Adipocyte (in vitro differentiated cells): Measurements from ENCODE around the gene NEDD4.

ENCODE experiments used
- DNase-seq: peaks from one replicate; pipeline ENCODE4 v3.0.0-alpha.2; 2015; ENCODE audit warnings: low read depth
- H3K27me3 ChIP-seq: replicated peaks from 2 replicates; pipeline ENCODE4 v1.7.0; 2013; ENCODE audit warnings: mild to moderate bottlenecking, low read length, moderate library complexity; ENCODE audit not compliant: control insufficient read depth, insufficient read depth
- H3K36me3 ChIP-seq: 2 replicates; pipeline ENCODE4 v1.7.0; 2013; ENCODE audit warnings: low read length, mild to moderate bottlenecking, moderate library complexity; ENCODE audit not compliant: control insufficient read depth, insufficient read depth, severe bottlenecking
- H3K4me1 ChIP-seq: 2 replicates; pipeline ENCODE4 v1.7.0; 2013; ENCODE audit warnings: mild to moderate bottlenecking, low read length, moderate library complexity; ENCODE audit not compliant: control insufficient read depth, insufficient read depth
- H3K4me3 ChIP-seq: 2 replicates; pipeline ENCODE4 v1.7.0; 2013; ENCODE audit warnings: mild to moderate bottlenecking, low read length, moderate library complexity
- H3K9ac ChIP-seq: 2 replicates; pipeline ENCODE4 v1.7.0; 2013; ENCODE audit warnings: mild to moderate bottlenecking, low read length, moderate library complexity
- H3K9me3 ChIP-seq: 2 replicates; pipeline ENCODE4 v1.7.0; 2013; ENCODE audit warnings: mild to moderate bottlenecking, low read length, moderate library complexity; ENCODE audit not compliant: control insufficient read depth

Gene NEDD4

DNA sequence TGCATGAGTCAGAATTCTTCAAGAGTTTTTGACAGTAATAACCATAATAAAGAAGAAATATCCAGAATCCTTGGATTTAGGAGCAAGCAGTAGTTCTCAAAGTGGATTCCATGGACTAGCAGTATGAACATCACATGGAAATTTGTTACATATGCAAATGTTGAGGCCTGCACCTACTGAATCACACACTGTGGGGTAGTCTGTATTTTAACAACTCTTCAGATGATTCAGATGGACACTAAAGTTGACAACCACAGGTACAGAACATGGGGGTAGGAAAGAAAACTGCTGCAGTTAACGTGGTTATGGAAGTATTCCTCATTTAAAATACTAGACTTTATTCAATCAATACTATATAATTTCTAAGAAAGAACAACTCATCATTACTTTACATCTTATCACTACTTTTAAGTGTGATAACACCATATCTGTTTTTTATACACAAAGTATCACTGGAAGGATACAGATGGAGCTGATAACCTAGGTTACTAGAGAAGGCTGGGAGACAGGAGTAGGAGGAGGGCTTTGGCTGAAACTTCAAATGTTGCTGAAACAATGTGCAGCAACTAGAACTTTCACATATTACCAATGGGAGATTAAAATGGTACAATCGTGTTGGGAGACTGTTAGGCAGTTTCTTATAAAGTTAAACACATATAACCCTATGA is 11.7 kb downstream of the NEDD4 start:
- Histone ChIP-seq H3K27me3 (no peaks in the 10 kb centered on the region), H3K4me1 (no peaks in the 10 kb centered on the region), H3K9ac (no peak overlapping the region), H3K36me3 (no peaks in the 10 kb centered on the region), H3K9me3 (no peaks in the 10 kb centered on the region), H3K4me3 (no peak overlapping the region)
- no peak for DNase-seq

DNA sequence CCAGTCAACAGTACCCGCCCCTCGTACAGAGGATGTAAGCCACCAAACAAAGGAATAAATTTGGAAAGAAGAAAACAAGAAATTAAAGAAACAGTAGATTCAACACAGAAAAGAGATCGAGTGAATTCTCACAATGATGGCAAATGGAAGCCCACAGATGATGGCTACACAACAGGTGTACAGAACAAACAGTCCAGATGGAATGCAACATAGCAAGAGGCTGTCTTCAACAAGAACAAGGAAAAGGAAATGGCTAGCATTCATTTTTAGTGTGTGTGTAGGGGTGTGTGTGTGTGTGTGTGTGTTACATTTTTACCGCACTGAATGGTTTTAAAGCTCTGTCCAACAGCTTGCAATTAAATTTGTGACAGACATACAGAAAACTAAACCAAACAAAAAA is 12.9 kb downstream of the NEDD4 start:
- no peaks in the 10 kb centered on the region for H3K36me3 ChIP-seq
- no peak overlapping the region for H3K4me3 ChIP-seq
- DNase-seq, result no peak
- H3K4me1 ChIP-seq, result no peaks in the 10 kb centered on the region
- H3K27me3 ChIP-seq, result no peaks in the 10 kb centered on the region
- H3K9ac ChIP-seq, result no peak overlapping the region
- no peaks in the 10 kb centered on the region for H3K9me3 ChIP-seq

DNA sequence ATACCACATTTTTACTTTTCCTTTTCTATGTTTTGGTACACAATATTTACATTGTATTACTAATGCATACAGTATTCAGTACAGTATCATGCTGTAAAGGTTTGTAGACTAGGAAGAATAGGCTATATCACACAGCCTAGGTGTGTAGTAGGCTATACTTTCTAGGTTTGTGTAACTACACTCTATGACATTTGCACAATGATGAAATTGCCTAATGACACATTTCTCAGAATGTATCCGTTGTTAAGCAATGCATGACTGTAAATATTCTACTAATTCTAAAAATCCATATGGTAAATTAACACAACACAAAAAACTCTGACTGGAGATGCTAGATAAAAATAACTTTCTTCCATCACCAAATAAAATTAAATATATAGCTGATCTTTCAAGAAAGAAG is 16.2 kb downstream of the NEDD4 start:
- H3K4me1 ChIP-seq, result no peaks in the 10 kb centered on the region
- no peak overlapping the region for H3K4me3 ChIP-seq
- no peaks in the 10 kb centered on the region for H3K9me3 ChIP-seq
- peak; percentile 11 for DNase-seq
- no peak overlapping the region for H3K9ac ChIP-seq
- no peaks in the 10 kb centered on the region for H3K27me3 ChIP-seq
- H3K36me3 ChIP-seq, result no peaks in the 10 kb centered on the region

DNA sequence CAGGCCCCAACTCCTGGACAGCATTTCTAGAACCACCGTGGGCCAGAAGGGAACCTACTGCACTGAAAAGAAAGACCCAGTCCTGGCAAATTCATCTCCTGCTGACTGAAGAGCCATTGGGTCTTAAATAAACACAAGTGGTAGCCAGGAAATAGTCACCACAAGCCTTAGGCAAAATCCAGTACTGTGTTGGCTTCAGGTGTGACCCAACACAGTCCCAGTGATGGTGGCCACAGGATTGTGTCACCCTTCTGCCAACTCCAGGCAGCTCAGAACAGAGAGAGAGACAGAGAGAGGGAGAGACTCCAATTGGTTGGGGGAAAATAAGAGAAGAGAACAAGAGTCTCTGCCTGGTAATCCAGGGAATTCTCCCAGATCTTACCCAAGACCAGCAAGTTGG is 23.1 kb downstream of the NEDD4 start:
- peaks cover under 1% of the 10 kb centered on the region for H3K36me3 ChIP-seq
- DNase-seq, result no peak
- no peaks in the 10 kb centered on the region for H3K27me3 ChIP-seq
- no peaks in the 10 kb centered on the region for H3K4me1 ChIP-seq
- no peak overlapping the region for H3K9ac ChIP-seq
- no peaks in the 10 kb centered on the region for H3K9me3 ChIP-seq
- H3K4me3 ChIP-seq, result no peak overlapping the region

DNA sequence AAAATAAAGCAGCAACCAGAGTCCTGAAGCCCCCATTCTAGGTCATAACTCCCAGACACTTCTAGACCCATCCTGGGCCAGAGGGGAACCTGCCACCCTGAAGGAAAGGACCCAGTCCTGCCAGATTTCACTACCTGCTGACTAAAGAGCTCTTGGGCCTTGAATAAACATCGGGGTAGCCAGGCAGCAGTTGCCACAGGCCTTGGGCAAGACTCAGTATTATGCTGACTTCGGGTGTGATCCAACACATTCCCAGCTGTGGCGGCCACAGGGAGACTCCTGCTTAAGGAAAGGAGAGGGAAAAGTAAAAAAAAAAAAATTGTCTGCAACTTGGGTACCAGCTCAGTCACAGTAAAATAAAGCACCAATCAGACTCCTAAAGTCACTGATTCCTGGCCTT is 23.8 kb downstream of the NEDD4 start:
- H3K9ac ChIP-seq, result no peak overlapping the region
- DNase-seq, result no peak

DNA sequence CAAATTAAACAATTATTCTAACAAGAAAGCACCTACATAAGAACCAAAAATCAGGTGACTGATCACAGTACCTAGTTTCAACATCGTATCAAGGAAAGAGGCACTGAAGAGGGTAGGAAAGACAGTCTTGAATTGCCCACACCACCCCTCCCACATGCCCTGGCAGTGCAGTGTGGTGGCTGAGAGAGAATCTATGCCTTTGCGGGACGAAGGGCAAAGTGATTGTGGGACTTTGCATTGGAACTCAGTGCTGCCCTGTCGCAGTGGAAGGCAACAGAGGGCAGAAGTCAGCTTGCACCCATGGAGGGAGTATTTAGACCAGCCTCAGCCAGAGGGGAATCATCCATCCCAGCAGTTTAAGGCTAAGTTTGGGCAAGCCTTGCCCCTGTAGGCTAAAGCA is 24.5 kb downstream of the NEDD4 start:
- H3K9me3 ChIP-seq, result no peaks in the 10 kb centered on the region
- no peak overlapping the region for H3K9ac ChIP-seq
- H3K27me3 ChIP-seq, result no peaks in the 10 kb centered on the region
- no peaks in the 10 kb centered on the region for H3K4me1 ChIP-seq
- no peak for DNase-seq
- H3K36me3 ChIP-seq, result peaks cover 9% of the 10 kb centered on the region
- H3K4me3 ChIP-seq, result no peak overlapping the region

More for the DNA sequence above, 23.8 kb downstream of the NEDD4 start:
- Histone ChIP-seq H3K9me3 (no peaks in the 10 kb centered on the region), H3K36me3 (peaks cover 7% of the 10 kb centered on the region), H3K27me3 (no peaks in the 10 kb centered on the region), H3K4me3 (no peak overlapping the region), H3K4me1 (no peaks in the 10 kb centered on the region)

DNA sequence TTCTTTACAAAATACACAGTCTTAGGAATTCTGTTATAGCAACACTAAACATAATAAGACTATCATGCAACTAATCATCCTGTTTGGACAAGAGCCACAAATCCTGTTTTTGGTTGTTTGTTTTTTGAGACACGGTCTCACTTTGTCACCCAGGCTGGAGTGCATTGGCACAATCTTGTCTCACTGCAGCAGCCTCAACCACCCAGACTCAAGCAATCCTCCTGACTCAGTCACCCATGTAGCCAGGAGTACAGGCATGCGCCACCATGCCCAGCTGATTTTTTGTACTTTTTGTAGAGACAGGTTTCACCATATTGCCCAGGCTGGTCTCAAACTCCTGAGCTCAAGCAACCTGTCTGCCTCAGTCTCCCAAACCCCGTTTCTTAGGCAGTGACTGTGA is 28.3 kb downstream of the NEDD4 start:
- Histone ChIP-seq H3K9me3 (no peaks in the 10 kb centered on the region), H3K27me3 (no peaks in the 10 kb centered on the region), H3K9ac (no peak overlapping the region), H3K4me3 (no peak overlapping the region), H3K4me1 (no peaks in the 10 kb centered on the region), H3K36me3 (peaks cover 9% of the 10 kb centered on the region)
- no peak for DNase-seq

DNA sequence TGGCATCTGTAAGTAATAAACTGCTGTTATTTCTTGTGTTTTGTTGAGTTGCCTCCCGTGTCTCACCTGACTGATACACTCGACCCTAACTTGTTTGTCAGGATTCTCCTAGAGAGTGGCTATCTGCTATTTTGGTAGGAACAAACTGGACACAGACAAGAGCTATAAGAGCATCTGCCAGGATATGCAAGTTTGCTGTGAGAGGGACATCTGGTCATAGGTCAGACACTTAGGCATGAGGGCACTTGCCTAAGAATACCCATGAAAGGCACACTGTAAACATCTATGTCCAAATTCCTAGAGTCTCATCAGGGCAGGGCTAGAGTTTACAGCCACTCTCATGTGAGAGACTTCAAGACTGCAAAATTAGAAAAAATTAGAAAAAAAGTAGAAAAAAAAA is 32.5 kb downstream of the NEDD4 start:
- no peak for DNase-seq
- Histone ChIP-seq H3K36me3 (peaks cover 9% of the 10 kb centered on the region), H3K9me3 (no peaks in the 10 kb centered on the region), H3K4me1 (no peaks in the 10 kb centered on the region), H3K4me3 (no peak overlapping the region), H3K9ac (no peak overlapping the region), H3K27me3 (no peaks in the 10 kb centered on the region)

DNA sequence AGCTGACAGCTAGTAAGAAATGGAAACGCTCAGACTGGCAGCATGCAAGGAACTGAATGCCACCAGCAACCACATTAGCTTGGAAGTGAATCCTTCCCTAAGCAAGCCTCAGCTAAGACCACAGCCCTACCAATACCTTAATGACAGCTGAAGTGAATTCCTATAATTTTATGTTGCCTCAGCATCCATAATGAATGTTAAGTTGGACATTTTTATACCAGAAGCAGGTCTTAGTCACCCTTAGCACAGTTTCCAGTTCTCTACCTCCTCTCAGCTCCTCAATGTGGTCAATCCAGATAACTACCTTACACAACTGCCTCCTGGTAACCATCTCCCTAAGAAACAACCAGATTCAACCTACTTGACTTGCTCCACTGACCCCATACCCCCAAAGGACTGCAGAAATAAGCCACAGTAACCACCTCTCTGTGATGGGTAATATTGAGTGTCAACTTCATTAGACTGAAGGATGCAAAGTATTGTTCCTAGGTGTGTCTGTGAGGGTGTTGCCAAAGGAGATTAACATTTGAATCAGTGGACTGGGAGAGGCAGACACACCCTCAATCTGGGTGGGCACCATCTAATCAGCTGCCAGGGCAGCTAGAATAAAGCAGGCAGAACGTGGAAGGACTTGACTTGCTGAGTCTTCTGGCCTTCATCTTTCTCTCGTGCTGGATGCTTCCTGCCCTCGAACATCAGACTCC is 33.5 kb downstream of the NEDD4 start:
- no peaks in the 10 kb centered on the region for H3K27me3 ChIP-seq
- no peak for DNase-seq
- no peak overlapping the region for H3K9ac ChIP-seq
- H3K36me3 ChIP-seq, result peaks cover 5% of the 10 kb centered on the region
- H3K4me1 ChIP-seq, result no peaks in the 10 kb centered on the region
- H3K4me3 ChIP-seq, result no peak overlapping the region
- H3K9me3 ChIP-seq, result no peaks in the 10 kb centered on the region

DNA sequence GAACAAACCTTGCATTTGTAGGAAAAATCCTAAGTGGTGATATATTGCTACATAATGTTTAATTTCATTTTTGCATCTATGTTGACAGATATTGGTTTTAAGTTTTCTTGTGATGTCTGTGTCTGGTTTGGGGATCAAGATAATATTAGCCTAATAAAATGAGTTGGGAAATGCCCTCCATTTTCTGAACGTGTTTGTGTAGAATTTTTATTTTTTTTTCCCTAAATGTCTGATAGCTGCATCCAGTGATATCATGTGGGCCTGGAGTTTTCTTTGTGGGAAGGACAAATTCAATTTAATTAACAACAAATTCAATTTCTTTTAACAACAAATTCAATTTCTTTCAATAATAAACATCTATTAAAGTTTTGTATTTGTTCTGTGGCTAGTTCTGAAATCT is 35.1 kb downstream of the NEDD4 start:
- H3K4me1 ChIP-seq, result no peaks in the 10 kb centered on the region
- H3K36me3 ChIP-seq, result no peaks in the 10 kb centered on the region
- no peak overlapping the region for H3K9ac ChIP-seq
- H3K27me3 ChIP-seq, result no peaks in the 10 kb centered on the region
- no peak for DNase-seq
- H3K9me3 ChIP-seq, result no peaks in the 10 kb centered on the region
- no peak overlapping the region for H3K4me3 ChIP-seq

DNA sequence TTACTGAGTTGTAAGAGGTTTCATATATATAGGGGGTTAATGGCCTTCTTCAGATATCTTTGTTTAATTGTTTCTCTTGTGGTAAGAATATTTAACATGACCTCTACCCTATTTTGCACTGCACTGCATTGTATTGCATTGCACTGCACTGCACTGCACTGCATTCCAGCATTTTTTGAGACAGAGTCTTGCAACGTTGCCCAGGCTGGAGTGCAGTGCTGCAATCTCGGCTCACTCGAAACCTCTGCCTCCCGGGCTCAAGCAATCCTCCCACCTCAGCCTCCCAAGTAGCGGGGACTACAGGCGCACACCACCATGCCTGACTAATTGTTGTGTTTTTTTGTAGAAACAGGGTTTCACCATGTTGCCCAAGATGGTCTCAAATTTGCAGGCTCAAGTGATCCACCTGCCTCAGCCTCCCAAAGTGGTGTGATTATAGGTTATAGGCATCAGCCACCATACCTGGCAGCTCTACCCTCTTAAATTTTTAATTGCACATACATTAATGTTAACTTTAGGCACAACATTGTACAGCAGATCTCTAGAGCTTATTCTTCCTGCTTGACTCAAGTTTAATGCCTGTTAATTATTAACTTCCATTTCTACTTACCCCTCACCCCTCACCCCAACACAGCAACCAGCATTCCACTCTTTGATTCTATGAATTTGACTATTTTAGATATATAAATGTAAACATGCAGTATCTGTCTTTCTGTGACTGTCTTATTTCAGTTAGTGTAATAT is 38.4 kb downstream of the NEDD4 start:
- no peaks in the 10 kb centered on the region for H3K36me3 ChIP-seq
- H3K4me1 ChIP-seq, result no peaks in the 10 kb centered on the region
- H3K9me3 ChIP-seq, result no peaks in the 10 kb centered on the region
- H3K9ac ChIP-seq, result no peak overlapping the region
- no peak for DNase-seq
- H3K4me3 ChIP-seq, result no peak overlapping the region
- no peaks in the 10 kb centered on the region for H3K27me3 ChIP-seq
